ENCODE data around the gene STARD13. TPM values are rescaled to one million over a fixed set of nuclear protein-coding genes. Genes with fewer than 3 reads are reported as not detected.

Gene STARD13
- total and polyA plus RNA-seq, 8 donors: 21.9 to 43.6 (median 24.6) TPM

- Histone ChIP-seq H3K36me3 (no peaks in the 10 kb centered on the region), H3K27me3 (no peaks in the 10 kb centered on the region), H3K4me1 (peaks cover 0 to 7% of the 10 kb centered on the region in 2 donors), H3K27ac (no peak overlapping the region), H3K9me3 (no peaks in the 10 kb centered on the region), H3K4me3 (no peak overlapping the region)
- no peak for TF ChIP-seq CTCF (IDR thresholded peaks at IDR 0.05)
- no peak for DNase-seq
- no peak for ATAC-seq
- intact Hi-C loops (cut with DNase I): no loop called here
Observed at GRCh38 chr13:33090755-33091414, 194.7 kb downstream of the STARD13 start.

GRCh38 chr13:33089311-33089710 lies 196.2 kb downstream of the STARD13 start:
- TF ChIP-seq CTCF (IDR thresholded peaks at IDR 0.05): no peak
- intact Hi-C loops (cut with DNase I): no loop called here

GRCh38 chr13:33087790-33088189 lies 197.8 kb downstream of the STARD13 start:
- intact Hi-C loops (cut with DNase I): no loop called here
- ATAC-seq (no peak), DNase-seq (no peak)
- Histone ChIP-seq H3K27me3 (no peaks in the 10 kb centered on the region), H3K4me3 (no peak overlapping the region), H3K9me3 (no peaks in the 10 kb centered on the region), H3K36me3 (no peaks in the 10 kb centered on the region), H3K4me1 (peaks cover 0 to 7% of the 10 kb centered on the region in 2 donors), H3K27ac (no peak overlapping the region)
- no peak for TF ChIP-seq CTCF (IDR thresholded peaks at IDR 0.05)

More at GRCh38 chr13:33089311-33089710, 196.2 kb downstream of the STARD13 start:
- ATAC-seq: no peak
- Histone ChIP-seq H3K27ac (no peak overlapping the region), H3K36me3 (no peaks in the 10 kb centered on the region), H3K4me1 (peaks cover 0 to 7% of the 10 kb centered on the region in 2 donors), H3K4me3 (no peak overlapping the region), H3K9me3 (no peaks in the 10 kb centered on the region), H3K27me3 (no peaks in the 10 kb centered on the region)
- no peak for DNase-seq

GRCh38 chr13:33087091-33087490 lies 198.5 kb downstream of the STARD13 start:
- Histone ChIP-seq H3K36me3 (no peaks in the 10 kb centered on the region), H3K4me1 (peaks cover 0 to 2% of the 10 kb centered on the region in 2 donors)
- no peak for ATAC-seq

GRCh38 chr13:33083054-33083453 lies 202.5 kb downstream of the STARD13 start:
- H3K4me3 ChIP-seq: no peak overlapping the region
- no peak for TF ChIP-seq CTCF (IDR thresholded peaks at IDR 0.05)
- no peak for DNase-seq
- no peaks in the 10 kb centered on the region for H3K27me3 ChIP-seq
- no peaks in the 10 kb centered on the region for H3K36me3 ChIP-seq
- no peak for ATAC-seq
- no peaks in the 10 kb centered on the region for H3K4me1 ChIP-seq
- no peak overlapping the region for H3K27ac ChIP-seq
- H3K9me3 ChIP-seq: no peaks in the 10 kb centered on the region
- intact Hi-C loops (cut with DNase I): no loop called here

More at GRCh38 chr13:33087091-33087490, 198.5 kb downstream of the STARD13 start:
- Histone ChIP-seq H3K4me3 (no peak overlapping the region), H3K27me3 (no peaks in the 10 kb centered on the region), H3K27ac (no peak overlapping the region), H3K9me3 (no peaks in the 10 kb centered on the region)
- no peak for DNase-seq
- intact Hi-C loops (cut with DNase I): no loop called here
- TF ChIP-seq CTCF (IDR thresholded peaks at IDR 0.05): no peak

Measured in left lung (tissue), 10 donors.